HT1080 (cell line): ENCODE measurements around the gene ADRB2. TPM values are rescaled to one million over a fixed set of nuclear protein-coding genes. Genes with fewer than 3 reads are reported as not detected.
A peak's percentile ranks its signal among the peaks of the same experiment; 100 is the strongest.

Experiments
- DNase-seq: peaks from one replicate; pipeline ENCODE4 v3.0.0-alpha.2; 2015; ENCODE audit warnings: low read depth
- total RNA-seq: library from RNA; depleted of rRNA; stranded (reverse); fragments of >200 nt; shearing (Covaris generic); gene quantifications from 2 replicates; pipeline ENCODE4 v1.2.3, GENCODE V29; 2014

The ADRB2 gene
- total RNA-seq, 1 experiment from 2014 or later: 0.11 TPM

DNA sequence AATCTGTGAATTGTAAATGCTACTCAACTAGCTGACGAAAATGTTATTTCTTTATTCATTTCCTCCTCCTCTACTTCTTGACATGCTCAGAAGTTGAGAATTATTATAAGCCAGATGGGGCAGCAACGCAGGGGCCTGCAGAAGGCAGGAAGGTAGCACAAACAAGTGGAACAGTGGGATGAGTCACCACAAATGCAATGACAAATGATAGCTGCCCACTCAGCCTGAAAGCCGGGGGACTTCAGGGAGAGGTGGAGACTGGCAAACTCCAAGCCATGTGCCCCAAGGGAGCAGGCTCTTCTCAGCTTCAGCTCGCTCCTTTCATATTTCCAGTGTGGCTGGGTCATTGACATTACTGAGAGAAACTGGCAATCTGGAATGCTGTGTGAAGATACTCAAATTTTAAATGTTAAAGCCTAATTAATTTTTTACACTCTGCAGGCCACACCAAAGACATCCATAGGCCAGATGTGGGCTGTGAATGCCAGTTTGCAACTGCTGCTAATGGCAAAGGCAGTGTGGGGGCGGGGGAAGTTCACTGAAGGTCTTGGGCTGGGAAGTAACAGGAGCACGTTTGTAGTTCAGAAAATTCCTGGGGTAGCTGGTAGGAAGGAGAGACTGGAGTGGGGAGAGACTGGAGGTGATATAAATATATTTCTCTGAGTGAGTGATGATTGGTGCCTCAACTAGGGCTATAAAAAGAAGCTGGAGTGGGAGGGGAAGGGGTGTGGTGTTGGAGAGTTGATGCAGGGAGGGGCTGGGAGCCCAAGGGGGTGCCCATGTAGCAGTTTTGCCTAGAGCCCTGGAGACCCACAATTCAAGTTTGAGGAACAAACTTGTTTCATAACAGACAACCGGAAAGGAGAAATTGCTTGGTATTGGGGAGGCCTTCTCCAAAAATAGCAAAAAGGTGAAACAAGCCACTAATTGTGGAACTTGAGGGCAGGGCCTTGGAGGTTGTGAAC lies 20.8 kb upstream of the ADRB2 start:
- DNase-seq: peak; percentile 86

DNA sequence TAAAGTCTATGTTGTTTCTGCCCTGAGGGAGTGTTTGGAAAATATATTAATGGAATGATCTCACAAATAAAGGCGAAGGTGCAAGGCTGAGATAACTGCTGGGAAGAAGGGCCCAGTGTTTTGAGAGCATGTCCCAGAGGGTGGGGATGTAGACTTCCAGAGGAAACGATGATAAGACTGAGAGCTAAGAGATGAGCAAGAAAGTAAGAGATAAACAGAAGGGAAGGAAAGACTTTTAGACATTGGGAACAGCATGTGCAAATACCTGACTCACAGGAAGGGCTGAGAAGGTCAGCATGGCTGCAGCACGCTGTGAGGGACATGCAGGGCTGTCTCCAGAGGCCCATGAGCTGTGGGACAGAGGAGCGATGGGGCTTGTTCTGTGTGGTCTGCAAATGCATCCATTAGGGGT lies 19.9 kb upstream of the ADRB2 start:
- DNase-seq: no peak

GRCh38 chr5:148807851-148808250 lies 18.6 kb upstream of the ADRB2 start:
- DNase-seq: no peak

GRCh38 chr5:148808864-148809642 lies 17.4 kb upstream of the ADRB2 start:
- DNase-seq: no peak

GRCh38 chr5:148809781-148810524 lies 16.5 kb upstream of the ADRB2 start:
- DNase-seq: no peak

GRCh38 chr5:148810823-148811222 lies 15.6 kb upstream of the ADRB2 start:
- DNase-seq: no peak

- no peak for DNase-seq
Observed at GRCh38 chr5:148811756-148812155, 14.7 kb upstream of the ADRB2 start.

DNA sequence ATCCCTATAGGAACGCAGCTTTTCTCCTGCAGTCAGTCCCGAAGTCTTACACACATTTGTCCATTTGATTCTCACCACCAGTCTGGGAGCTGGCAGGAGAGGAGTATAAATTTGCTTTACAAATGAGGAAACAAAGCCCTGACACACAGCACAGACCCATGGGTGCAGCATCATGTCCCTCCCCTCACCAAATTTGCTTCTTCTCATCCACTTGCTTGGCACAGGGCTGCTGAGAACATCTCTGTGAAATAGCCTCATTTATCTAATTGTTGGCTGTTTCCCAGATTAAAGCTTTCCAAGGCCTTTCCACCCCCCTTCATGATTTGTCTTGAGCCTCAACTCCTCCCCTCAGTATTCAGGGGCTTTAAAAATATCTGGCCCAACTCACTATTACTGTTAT lies 11.3 kb upstream of the ADRB2 start:
- DNase-seq: no peak

- no peak for DNase-seq
Observed at GRCh38 chr5:148815578-148815977, 10.8 kb upstream of the ADRB2 start.

GRCh38 chr5:148816357-148816756 lies 10.1 kb upstream of the ADRB2 start:
- no peak for DNase-seq

DNA sequence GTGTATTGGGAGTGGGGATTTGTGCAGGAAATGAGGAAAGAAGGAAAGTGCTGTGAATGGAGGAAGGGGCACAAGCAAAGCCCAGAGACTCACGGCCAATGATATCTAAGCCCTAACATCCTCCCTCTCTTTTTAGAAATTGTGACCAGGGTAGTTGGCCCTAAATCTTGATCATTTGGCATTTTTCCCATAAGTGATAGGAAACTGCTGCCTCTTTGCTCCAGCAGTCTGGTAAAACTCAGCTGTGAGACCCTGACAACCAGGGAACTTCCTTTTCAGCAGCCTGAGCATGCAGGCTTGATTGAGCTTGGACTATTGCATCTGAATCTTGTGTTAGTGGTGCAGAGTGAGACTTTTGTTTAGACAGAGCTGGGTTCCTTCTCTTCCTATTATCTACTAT lies 9.6 kb upstream of the ADRB2 start:
- DNase-seq: no peak

DNA sequence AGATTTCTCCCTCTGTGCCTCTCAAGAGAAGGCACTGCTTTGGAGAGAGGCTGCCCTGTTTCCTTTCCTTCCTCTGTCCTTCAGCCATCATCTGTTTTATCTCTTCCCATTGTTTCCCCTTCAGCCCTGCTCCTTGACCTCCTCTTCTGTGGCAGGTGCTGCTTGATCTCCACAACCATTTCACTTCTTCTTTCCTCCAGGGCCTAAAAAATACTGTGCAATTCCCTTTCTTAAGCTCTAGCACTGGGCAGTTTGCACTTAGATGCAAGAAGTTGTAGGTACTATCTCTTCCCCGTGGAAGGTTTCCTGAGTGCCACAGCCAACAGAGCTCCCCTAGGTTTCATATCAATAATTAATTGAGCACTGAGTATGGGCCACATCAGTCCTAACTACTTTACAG lies 8.8 kb upstream of the ADRB2 start:
- no peak for DNase-seq

DNA sequence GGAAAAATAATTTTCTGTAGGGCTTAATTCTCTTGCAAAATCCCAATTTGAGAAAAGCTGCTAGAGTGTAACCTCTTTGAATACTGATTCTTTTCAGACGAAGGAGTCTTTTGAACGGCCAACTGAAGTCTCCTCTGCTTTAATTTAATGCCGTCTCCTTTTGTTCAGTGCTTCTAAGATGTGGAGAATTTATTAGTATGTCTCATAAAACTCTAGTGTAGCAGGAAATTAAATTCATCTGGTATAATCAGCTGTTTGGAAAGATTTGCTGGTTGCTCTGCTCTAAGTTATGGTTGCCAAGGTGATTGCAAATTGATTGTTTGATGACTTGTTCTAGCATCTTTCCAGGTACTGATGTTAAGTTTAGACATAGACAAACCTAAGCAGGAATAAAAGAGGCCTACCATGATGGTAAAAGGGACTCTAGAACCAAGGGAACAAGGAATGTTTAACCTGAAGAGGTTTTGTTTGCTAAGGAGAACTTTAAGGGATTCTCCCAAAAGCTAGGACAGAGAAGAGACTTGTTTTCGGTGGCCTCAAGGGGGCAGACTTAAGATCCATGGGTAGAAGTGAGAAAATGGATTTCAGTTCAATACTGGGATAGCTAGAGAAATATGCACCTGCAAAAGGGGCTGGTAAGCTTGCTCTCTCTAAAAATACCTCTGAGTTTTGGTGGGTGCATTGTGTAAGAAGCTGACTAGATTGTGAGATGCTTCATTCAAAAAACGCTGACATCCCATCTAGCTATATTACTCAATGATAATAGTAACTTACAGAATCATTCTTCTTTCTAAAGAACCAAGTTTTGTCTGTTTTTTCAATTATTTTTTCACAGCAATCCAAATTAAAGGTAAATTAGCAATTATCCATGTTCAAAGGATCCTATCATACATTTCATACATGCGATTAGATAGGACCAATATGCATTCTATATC lies 5.7 kb upstream of the ADRB2 start:
- peak; percentile 27 for DNase-seq

GRCh38 chr5:148823871-148824270 lies 2.5 kb upstream of the ADRB2 start:
- no peak for DNase-seq

- no peak for DNase-seq
Observed at GRCh38 chr5:148825716-148826052, 727 bp upstream of the ADRB2 start.

DNA sequence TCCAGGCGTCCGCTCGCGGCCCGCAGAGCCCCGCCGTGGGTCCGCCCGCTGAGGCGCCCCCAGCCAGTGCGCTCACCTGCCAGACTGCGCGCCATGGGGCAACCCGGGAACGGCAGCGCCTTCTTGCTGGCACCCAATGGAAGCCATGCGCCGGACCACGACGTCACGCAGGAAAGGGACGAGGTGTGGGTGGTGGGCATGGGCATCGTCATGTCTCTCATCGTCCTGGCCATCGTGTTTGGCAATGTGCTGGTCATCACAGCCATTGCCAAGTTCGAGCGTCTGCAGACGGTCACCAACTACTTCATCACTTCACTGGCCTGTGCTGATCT lies 294 bp downstream of the ADRB2 start:
- no peak for DNase-seq

DNA sequence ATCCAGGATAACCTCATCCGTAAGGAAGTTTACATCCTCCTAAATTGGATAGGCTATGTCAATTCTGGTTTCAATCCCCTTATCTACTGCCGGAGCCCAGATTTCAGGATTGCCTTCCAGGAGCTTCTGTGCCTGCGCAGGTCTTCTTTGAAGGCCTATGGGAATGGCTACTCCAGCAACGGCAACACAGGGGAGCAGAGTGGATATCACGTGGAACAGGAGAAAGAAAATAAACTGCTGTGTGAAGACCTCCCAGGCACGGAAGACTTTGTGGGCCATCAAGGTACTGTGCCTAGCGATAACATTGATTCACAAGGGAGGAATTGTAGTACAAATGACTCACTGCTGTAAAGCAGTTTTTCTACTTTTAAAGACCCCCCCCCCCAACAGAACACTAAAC lies 1.3 kb downstream of the ADRB2 start:
- no peak for DNase-seq

- no peak for DNase-seq
Observed at GRCh38 chr5:148828511-148829247, 2.3 kb downstream of the ADRB2 start.

DNA sequence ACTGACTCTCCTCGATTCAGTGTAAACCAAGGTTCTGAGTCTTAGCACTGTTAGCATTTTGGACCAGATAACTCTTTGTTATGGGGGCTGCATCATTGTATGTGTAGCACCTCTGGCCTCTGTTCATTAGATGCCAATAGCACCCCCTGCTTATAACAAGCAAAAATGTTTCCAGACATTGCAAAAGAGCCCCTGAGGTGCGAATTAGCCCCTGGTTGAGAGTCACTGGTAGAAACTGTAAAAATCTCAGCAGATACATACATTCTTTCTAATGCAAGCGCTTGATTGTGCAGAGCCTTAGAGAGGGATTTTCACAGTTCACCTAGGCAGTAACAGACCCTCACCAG lies 2.8 kb downstream of the ADRB2 start:
- no peak for DNase-seq

DNA sequence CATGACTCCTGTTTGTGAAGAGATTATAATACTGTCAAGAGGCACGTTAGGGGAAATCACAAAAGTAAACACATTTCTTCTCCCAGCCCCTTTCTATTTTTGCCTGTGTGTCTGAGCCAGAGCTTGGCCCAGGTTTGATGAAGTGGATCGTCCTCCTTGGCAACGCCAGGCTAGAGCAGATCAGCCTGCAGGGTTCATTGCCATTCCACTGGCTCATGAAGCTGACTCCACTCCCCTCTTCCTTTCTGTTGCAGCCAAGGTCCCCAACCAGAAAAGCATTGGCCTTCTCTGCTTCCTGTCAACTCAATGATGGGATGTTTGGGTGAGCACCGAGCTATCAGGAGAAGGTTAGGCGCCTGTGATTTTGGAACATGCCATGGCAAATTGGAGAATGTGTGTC lies 3.3 kb downstream of the ADRB2 start:
- DNase-seq: no peak
